Smooth muscle cell (in vitro differentiated cells): Measurements from ENCODE around the gene BUD13. TPM values are rescaled to one million over a fixed set of nuclear protein-coding genes. Genes with fewer than 3 reads are reported as not detected.

Source experiments
- DNase-seq: peaks from one replicate; lab custom pipeline; 2025; ENCODE audit not compliant: unreplicated experiment; lab: John Stamatoyannopoulos, UW
- H2AFZ ChIP-seq: fragments of 200-600 bp; sonication (generic); 2 replicates; pipeline ENCODE4 v1.6.0; 2016; ENCODE audit warnings: antibody characterized with exemption, low read depth, mild to moderate bottlenecking
- H3F3A ChIP-seq: fragments of 200-600 bp; sonication (generic); 2 replicates; pipeline ENCODE4 v1.6.0; 2017; ENCODE audit warnings: antibody characterized with exemption, low read depth
- H3K27ac ChIP-seq: fragments of 200-600 bp; sonication (generic); 2 replicates; pipeline ENCODE4 v1.5.1; 2016; ENCODE audit warnings: low read depth, mild to moderate bottlenecking
- H3K27me3 ChIP-seq: fragments of 200-600 bp; sonication (generic); 2 replicates; pipeline ENCODE4 v1.6.1; 2016; ENCODE audit warnings: low read depth, mild to moderate bottlenecking
- H3K36me3 ChIP-seq: fragments of 200-600 bp; sonication (generic); 2 replicates; pipeline ENCODE4 v1.5.1; 2016; ENCODE audit warnings: low read depth
- H3K4me1 ChIP-seq: fragments of 200-600 bp; sonication (generic); 2 replicates; pipeline ENCODE4 v1.5.1; 2016; ENCODE audit warnings: low read depth
- H3K4me2 ChIP-seq: fragments of 200-600 bp; sonication (generic); 2 replicates; pipeline ENCODE4 v1.6.0; 2016; ENCODE audit warnings: mild to moderate bottlenecking
- H3K4me3 ChIP-seq: fragments of 200-600 bp; sonication (generic); 2 replicates; pipeline ENCODE4 v1.5.1; 2016; ENCODE audit warnings: mild to moderate bottlenecking
- H3K79me2 ChIP-seq: fragments of 200-600 bp; sonication (generic); 2 replicates; pipeline ENCODE4 v1.6.0; 2016; ENCODE audit warnings: low read depth, mild to moderate bottlenecking
- H3K9ac ChIP-seq: fragments of 200-600 bp; sonication (generic); 2 replicates; pipeline ENCODE4 v1.6.0; 2016; ENCODE audit warnings: low read depth
- H3K9me3 ChIP-seq: fragments of 200-600 bp; sonication (generic); replicated peaks from 2 replicates; pipeline ENCODE4 v1.5.1; 2016; ENCODE audit warnings: low read depth
- H4K20me1 ChIP-seq: fragments of 200-600 bp; sonication (generic); 2 replicates; pipeline ENCODE4 v1.6.0; 2016; ENCODE audit warnings: low read depth
- WGBS: methylation state at CpG from one replicate; pipeline ENCODE4 v1.1.7; 2016; ENCODE audit warnings: low lambda C conversion rate; 5-methylcytosine and 5-hydroxymethylcytosine counted together
- polyA plus RNA-seq: library from polyadenylated mRNA; unstranded; fragments of >200 nt; fragmentation: Nextera tagmentation; extraction: Ambion mirVana; gene quantifications from 2 replicates; pipeline ENCODE4 v1.2.1, GENCODE V29; 2016
- total RNA-seq: library from RNA; depleted of rRNA; stranded (reverse); fragments of >200 nt; gene quantifications from 2 replicates; pipeline ENCODE4 v1.2.3, GENCODE V29; 2014
- TF ChIP-seq, protein P1 (sequence below): fragments of 200-600 bp; sonication (generic); IDR thresholded peaks from 2 replicates; pipeline ENCODE4 v1.5.1; 2017; ENCODE audit warnings: borderline replicate concordance, mild to moderate bottlenecking, antibody characterized with exemption; ENCODE audit not compliant: insufficient read depth, poor library complexity, severe bottlenecking

Gene BUD13
- total and polyA plus RNA-seq, 2 experiments from 2014 or later: 10.9 to 13.4 TPM

DNA sequence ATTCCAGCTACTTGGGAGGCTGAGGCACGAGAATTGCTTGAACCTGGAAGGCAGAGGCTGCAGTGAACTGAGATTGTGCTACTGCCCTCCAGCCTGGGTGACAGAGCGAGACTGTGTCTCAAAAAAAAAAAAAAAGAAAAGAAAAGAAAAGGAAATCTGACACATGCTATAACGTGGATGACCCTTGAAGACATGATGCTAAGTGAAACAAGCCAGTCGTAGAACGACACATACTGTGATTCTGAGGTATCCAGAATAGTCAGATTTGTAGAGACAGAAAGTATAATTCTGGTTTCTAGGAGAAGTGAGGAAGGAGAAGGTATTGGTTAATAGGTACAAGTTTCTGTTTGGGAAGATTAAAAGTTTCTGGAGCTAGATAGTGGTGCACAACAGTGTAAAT lies 25.6 kb upstream of the BUD13 start:
- H3K9ac ChIP-seq: no peak overlapping the region
- H3K79me2 ChIP-seq: no peaks in the 10 kb centered on the region
- no peak for DNase-seq
- WGBS: 93% methylated on average over 5 of the region's 5 CpGs
- no peaks in the 10 kb centered on the region for H3K4me1 ChIP-seq
- H3K27me3 ChIP-seq: no peaks in the 10 kb centered on the region
- H3F3A ChIP-seq: no peaks in the 10 kb centered on the region
- H3K36me3 ChIP-seq: no peaks in the 10 kb centered on the region
- H2AFZ ChIP-seq: no peak overlapping the region
- no peaks in the 10 kb centered on the region for H3K9me3 ChIP-seq
- no peaks in the 10 kb centered on the region for H4K20me1 ChIP-seq
- TF ChIP-seq, protein P1, sequence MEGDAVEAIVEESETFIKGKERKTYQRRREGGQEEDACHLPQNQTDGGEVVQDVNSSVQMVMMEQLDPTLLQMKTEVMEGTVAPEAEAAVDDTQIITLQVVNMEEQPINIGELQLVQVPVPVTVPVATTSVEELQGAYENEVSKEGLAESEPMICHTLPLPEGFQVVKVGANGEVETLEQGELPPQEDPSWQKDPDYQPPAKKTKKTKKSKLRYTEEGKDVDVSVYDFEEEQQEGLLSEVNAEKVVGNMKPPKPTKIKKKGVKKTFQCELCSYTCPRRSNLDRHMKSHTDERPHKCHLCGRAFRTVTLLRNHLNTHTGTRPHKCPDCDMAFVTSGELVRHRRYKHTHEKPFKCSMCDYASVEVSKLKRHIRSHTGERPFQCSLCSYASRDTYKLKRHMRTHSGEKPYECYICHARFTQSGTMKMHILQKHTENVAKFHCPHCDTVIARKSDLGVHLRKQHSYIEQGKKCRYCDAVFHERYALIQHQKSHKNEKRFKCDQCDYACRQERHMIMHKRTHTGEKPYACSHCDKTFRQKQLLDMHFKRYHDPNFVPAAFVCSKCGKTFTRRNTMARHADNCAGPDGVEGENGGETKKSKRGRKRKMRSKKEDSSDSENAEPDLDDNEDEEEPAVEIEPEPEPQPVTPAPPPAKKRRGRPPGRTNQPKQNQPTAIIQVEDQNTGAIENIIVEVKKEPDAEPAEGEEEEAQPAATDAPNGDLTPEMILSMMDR: no peak
- H3K27ac ChIP-seq: no peak overlapping the region
- H3K4me2 ChIP-seq: no peak overlapping the region
- no peak overlapping the region for H3K4me3 ChIP-seq

DNA sequence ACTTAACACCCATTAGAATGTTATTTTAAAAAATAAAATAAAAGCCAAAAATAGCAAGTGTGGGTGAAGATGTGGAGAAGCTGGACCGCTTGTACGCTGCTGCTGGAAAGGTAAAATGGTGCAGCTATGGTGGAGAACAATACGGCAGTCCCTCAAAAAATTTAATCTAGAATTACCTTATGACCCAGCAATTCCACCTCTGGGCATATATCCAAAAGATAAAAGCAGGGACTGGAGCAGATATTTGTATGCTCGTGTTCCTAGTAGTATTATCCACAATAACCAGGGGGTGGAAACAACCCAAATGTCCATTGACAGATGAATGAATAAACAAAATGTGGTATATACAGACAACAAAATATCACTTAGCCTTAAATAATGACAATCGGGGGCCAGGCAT lies 25.0 kb upstream of the BUD13 start:
- H2AFZ ChIP-seq: no peak overlapping the region
- H3F3A ChIP-seq: no peaks in the 10 kb centered on the region
- no peak overlapping the region for H3K9ac ChIP-seq
- H3K27me3 ChIP-seq: no peaks in the 10 kb centered on the region
- no peaks in the 10 kb centered on the region for H3K9me3 ChIP-seq
- TF ChIP-seq, protein P1: no peak
- H3K4me1 ChIP-seq: no peaks in the 10 kb centered on the region
- no peak overlapping the region for H3K4me3 ChIP-seq
- no peak overlapping the region for H3K27ac ChIP-seq
- no peak for DNase-seq
- 98% methylated on average over 5 of the region's 5 CpGs for WGBS
- H3K79me2 ChIP-seq: no peaks in the 10 kb centered on the region
- H4K20me1 ChIP-seq: no peaks in the 10 kb centered on the region
- H3K4me2 ChIP-seq: no peak overlapping the region
- H3K36me3 ChIP-seq: no peaks in the 10 kb centered on the region

DNA sequence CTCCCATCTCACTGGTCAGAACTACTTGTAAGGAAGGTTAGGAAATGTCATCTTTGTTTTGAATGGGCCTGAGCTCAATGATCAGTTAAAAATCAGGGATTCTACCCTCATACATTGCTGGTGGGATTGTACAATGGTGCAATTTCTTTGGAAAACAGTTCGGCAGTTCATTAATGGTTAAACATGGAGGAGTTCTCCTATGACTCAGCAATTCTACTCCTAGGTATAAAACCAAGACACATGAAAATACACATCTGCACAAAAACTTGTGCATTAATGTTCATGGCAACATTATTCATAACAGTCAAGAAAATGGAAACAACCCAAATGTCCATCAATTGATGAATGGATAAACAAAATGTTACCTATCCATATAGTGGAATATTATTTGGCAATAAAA lies 23.8 kb upstream of the BUD13 start:
- Histone ChIP-seq H3K27ac (no peak overlapping the region), H3K9ac (no peak overlapping the region), H3K79me2 (no peaks in the 10 kb centered on the region), H3K4me3 (no peak overlapping the region), H3K4me2 (no peak overlapping the region), H3K36me3 (no peaks in the 10 kb centered on the region), H3K27me3 (no peaks in the 10 kb centered on the region), H3K9me3 (no peaks in the 10 kb centered on the region), H2AFZ (no peak overlapping the region), H3F3A (no peaks in the 10 kb centered on the region), H4K20me1 (no peaks in the 10 kb centered on the region), H3K4me1 (no peaks in the 10 kb centered on the region)
- no peak for DNase-seq
- WGBS: 97% methylated on average over 1 of the region's 1 CpG
- TF ChIP-seq, protein P1: no peak

DNA sequence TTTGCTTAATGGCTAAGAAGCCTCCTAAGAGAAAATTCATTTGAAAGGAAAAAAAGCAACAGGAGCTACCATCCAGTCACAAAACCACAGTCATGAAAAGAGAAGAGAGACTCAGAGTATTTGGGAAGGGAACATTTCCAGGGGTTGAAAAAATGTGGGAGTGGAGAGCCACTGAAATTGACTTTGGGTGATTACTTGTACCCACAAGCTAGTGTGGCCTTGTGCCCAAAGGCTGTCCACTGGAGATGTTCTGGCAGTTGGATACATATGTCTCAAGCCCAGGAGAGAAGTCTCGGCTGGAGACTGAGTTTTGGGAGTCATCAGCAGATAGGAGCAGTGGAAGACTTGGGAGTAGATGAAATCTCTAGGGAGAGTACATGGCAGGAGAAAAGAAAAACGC lies 22.1 kb upstream of the BUD13 start:
- H3K4me2 ChIP-seq: no peak overlapping the region
- no peak overlapping the region for H3K4me3 ChIP-seq
- H3K27me3 ChIP-seq: no peaks in the 10 kb centered on the region
- WGBS: 79% methylated on average over 2 of the region's 2 CpGs
- no peaks in the 10 kb centered on the region for H3K36me3 ChIP-seq
- H3K27ac ChIP-seq: no peak overlapping the region
- no peaks in the 10 kb centered on the region for H3K4me1 ChIP-seq
- no peak overlapping the region for H3K9ac ChIP-seq
- no peak for DNase-seq
- no peaks in the 10 kb centered on the region for H3K9me3 ChIP-seq
- TF ChIP-seq, protein P1: no peak
- H2AFZ ChIP-seq: no peak overlapping the region
- H3F3A ChIP-seq: no peaks in the 10 kb centered on the region
- no peaks in the 10 kb centered on the region for H3K79me2 ChIP-seq
- no peaks in the 10 kb centered on the region for H4K20me1 ChIP-seq
